HepG2 (cell line): Measurements from ENCODE around the gene TTLL8. TPM values are rescaled to one million over a fixed set of nuclear protein-coding genes. Genes with fewer than 3 reads are reported as not detected.

Experiments
- KAT2B ChIP-seq: fragments of 150-350 bp; IDR thresholded peaks from 2 replicates; pipeline ENCODE4 v1.6.1; 2014; ENCODE audit warnings: low read depth, low read length, borderline replicate concordance
- MED1 ChIP-seq: sonication (generic); formaldehyde crosslinking; IDR thresholded peaks from 2 replicates; pipeline ENCODE4 v1.4.0; 2020; ENCODE audit warnings: missing genetic modification reagents
- NONO ChIP-seq, 2 experiments: fragments of 450-650 bp in 1 of 2; sonication (generic) in 1 of 2; formaldehyde crosslinking in 1 of 2; IDR thresholded peaks in 1 of 2; conservative IDR thresholded peaks in 1 of 2; 2 replicates each; pipeline versions ENCODE4 v1.6.1 to v1.8.0; 2017 to 2022; ENCODE audit warnings: mild to moderate bottlenecking in 1 of 2, missing genetic modification reagents in 1 of 2, moderate library complexity in 1 of 2
- NR2C2 ChIP-seq: sonication (generic); formaldehyde crosslinking; IDR thresholded peaks from 2 replicates; pipeline ENCODE4 v1.4.0; 2020; ENCODE audit warnings: missing genetic modification reagents, mild to moderate bottlenecking, moderate library complexity, borderline replicate concordance
- ONECUT2 ChIP-seq: sonication (generic); formaldehyde crosslinking; IDR thresholded peaks from 2 replicates; pipeline ENCODE4 v1.4.0; 2020; ENCODE audit warnings: missing genetic modification reagents
- ZNF317 ChIP-seq: sonication (generic); formaldehyde crosslinking; IDR thresholded peaks from 2 replicates; pipeline ENCODE4 v1.5.0; 2020; ENCODE audit warnings: mild to moderate bottlenecking, missing genetic modification reagents
- polyA plus RNA-seq, 8 experiments: library from polyadenylated mRNA; depleted of rRNA in 3 of 8; stranded (reverse) in 7 of 8; unstranded in 1 of 8; fragments of >200 nt; fragmentation: Illumina TruSeq in 4 of 8; extraction: Trizol in 4 of 8; gene quantifications; 2 replicates each; pipeline versions ENCODE4 v1.2.1 to v1.2.3, GENCODE V29; 2011 to 2016; ENCODE audit warnings: low read depth in 4 of 8, missing spikeins in 1 of 8, mixed read lengths in 1 of 8; ENCODE audit not compliant: insufficient read depth in 1 of 8
- total RNA-seq, 5 experiments: library from RNA; depleted of rRNA; stranded (reverse); fragments of >200 nt; fragmentation: Illumina TruSeq; extraction: Trizol; gene quantifications; 2 replicates each; pipeline ENCODE4 v1.2.3, GENCODE V29; 2016; ENCODE audit warnings: low read depth in 1 of 5
- TF ChIP-seq, protein P1 (sequence below): sonication (generic); formaldehyde crosslinking; IDR thresholded peaks from 2 replicates; pipeline ENCODE4 v1.5.1; 2020; ENCODE audit warnings: mild to moderate bottlenecking, moderate library complexity, missing genetic modification reagents
- TF ChIP-seq, protein P2 (sequence below): sonication (generic); formaldehyde crosslinking; IDR thresholded peaks from 2 replicates; pipeline ENCODE4 v1.9.0; 2021; ENCODE audit warnings: mild to moderate bottlenecking, missing genetic modification reagents
- TF ChIP-seq, protein P3 (sequence below): sonication (generic); formaldehyde crosslinking; IDR thresholded peaks from 2 replicates; pipeline ENCODE4 v1.4.0; 2020; ENCODE audit warnings: missing genetic modification reagents, borderline replicate concordance
- TF ChIP-seq, protein P4 (sequence below): sonication (generic); formaldehyde crosslinking; IDR thresholded peaks from 2 replicates; pipeline ENCODE4 v1.5.0; 2020; ENCODE audit warnings: mild to moderate bottlenecking, missing genetic modification reagents, moderate library complexity
- TF ChIP-seq, protein P5 (sequence below): sonication (generic); formaldehyde crosslinking; conservative IDR thresholded peaks from 2 replicates; pipeline ENCODE4 v1.4.0; 2020; ENCODE audit warnings: missing genetic modification reagents

The TTLL8 gene
- total and polyA plus RNA-seq, 2 of the 13 experiments (the other 11 are each of a cell fraction or from before 2014, with no cell fraction given), result not detected

DNA sequence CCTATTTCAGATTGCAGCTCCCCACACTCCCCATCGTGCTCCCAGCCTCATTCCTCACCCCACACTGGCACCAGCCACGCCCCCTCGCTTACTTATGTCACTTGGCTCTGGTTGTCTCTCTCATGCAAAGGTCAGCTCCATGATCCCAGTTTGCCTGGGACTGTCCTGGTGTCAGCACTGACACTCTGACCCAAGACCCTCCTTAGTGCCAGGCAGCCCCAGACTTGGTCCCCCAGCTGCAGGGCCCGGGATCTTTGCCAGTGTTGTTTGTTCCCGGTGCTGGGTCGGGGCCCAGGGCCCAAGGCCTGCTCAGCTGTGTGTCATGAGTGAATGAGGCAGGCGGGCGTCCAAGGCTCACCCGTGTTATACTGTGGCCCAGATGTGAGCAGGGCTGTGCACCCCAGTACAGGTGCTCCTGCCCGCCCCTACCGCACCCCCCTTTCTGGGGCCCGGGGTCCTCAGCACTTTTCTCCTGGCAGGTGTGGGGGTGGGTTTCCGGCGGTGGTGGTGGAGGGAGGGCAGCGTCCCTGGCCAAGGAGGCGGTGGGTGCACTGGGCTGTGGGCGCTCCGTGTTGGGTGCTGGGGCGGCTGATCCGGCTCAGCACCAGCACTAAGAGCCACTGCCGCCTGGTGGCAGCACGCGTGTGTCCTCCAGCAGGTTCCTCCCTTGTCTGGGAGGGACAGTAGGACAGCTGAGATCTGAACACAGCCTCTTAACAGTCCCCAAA is 65.0 kb downstream of the TTLL8 start (continued):
- TF ChIP-seq, protein P1, sequence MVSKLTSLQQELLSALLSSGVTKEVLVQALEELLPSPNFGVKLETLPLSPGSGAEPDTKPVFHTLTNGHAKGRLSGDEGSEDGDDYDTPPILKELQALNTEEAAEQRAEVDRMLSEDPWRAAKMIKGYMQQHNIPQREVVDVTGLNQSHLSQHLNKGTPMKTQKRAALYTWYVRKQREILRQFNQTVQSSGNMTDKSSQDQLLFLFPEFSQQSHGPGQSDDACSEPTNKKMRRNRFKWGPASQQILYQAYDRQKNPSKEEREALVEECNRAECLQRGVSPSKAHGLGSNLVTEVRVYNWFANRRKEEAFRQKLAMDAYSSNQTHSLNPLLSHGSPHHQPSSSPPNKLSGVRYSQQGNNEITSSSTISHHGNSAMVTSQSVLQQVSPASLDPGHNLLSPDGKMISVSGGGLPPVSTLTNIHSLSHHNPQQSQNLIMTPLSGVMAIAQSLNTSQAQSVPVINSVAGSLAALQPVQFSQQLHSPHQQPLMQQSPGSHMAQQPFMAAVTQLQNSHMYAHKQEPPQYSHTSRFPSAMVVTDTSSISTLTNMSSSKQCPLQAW (CRISPR knock-in tag), result 0 out of 2 replicates have a peak, but pooled peaks have one; percentile 16
- TF ChIP-seq, protein P2, sequence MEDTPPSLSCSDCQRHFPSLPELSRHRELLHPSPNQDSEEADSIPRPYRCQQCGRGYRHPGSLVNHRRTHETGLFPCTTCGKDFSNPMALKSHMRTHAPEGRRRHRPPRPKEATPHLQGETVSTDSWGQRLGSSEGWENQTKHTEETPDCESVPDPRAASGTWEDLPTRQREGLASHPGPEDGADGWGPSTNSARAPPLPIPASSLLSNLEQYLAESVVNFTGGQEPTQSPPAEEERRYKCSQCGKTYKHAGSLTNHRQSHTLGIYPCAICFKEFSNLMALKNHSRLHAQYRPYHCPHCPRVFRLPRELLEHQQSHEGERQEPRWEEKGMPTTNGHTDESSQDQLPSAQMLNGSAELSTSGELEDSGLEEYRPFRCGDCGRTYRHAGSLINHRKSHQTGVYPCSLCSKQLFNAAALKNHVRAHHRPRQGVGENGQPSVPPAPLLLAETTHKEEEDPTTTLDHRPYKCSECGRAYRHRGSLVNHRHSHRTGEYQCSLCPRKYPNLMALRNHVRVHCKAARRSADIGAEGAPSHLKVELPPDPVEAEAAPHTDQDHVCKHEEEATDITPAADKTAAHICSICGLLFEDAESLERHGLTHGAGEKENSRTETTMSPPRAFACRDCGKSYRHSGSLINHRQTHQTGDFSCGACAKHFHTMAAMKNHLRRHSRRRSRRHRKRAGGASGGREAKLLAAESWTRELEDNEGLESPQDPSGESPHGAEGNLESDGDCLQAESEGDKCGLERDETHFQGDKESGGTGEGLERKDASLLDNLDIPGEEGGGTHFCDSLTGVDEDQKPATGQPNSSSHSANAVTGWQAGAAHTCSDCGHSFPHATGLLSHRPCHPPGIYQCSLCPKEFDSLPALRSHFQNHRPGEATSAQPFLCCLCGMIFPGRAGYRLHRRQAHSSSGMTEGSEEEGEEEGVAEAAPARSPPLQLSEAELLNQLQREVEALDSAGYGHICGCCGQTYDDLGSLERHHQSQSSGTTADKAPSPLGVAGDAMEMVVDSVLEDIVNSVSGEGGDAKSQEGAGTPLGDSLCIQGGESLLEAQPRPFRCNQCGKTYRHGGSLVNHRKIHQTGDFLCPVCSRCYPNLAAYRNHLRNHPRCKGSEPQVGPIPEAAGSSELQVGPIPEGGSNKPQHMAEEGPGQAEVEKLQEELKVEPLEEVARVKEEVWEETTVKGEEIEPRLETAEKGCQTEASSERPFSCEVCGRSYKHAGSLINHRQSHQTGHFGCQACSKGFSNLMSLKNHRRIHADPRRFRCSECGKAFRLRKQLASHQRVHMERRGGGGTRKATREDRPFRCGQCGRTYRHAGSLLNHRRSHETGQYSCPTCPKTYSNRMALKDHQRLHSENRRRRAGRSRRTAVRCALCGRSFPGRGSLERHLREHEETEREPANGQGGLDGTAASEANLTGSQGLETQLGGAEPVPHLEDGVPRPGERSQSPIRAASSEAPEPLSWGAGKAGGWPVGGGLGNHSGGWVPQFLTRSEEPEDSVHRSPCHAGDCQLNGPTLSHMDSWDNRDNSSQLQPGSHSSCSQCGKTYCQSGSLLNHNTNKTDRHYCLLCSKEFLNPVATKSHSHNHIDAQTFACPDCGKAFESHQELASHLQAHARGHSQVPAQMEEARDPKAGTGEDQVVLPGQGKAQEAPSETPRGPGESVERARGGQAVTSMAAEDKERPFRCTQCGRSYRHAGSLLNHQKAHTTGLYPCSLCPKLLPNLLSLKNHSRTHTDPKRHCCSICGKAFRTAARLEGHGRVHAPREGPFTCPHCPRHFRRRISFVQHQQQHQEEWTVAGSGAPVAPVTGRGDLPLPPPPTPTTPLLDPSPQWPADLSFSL (CRISPR knock-in tag), result no peak
- no peak for TF ChIP-seq NONO (IDR thresholded peaks at IDR 0.05)
- TF ChIP-seq NONO (CRISPR knock-in tag; conservative IDR thresholded peaks at IDR 0.05), result no peak
- TF ChIP-seq KAT2B, result no peak
- TF ChIP-seq ONECUT2 (CRISPR knock-in tag), result no peak
- TF ChIP-seq, protein P3, sequence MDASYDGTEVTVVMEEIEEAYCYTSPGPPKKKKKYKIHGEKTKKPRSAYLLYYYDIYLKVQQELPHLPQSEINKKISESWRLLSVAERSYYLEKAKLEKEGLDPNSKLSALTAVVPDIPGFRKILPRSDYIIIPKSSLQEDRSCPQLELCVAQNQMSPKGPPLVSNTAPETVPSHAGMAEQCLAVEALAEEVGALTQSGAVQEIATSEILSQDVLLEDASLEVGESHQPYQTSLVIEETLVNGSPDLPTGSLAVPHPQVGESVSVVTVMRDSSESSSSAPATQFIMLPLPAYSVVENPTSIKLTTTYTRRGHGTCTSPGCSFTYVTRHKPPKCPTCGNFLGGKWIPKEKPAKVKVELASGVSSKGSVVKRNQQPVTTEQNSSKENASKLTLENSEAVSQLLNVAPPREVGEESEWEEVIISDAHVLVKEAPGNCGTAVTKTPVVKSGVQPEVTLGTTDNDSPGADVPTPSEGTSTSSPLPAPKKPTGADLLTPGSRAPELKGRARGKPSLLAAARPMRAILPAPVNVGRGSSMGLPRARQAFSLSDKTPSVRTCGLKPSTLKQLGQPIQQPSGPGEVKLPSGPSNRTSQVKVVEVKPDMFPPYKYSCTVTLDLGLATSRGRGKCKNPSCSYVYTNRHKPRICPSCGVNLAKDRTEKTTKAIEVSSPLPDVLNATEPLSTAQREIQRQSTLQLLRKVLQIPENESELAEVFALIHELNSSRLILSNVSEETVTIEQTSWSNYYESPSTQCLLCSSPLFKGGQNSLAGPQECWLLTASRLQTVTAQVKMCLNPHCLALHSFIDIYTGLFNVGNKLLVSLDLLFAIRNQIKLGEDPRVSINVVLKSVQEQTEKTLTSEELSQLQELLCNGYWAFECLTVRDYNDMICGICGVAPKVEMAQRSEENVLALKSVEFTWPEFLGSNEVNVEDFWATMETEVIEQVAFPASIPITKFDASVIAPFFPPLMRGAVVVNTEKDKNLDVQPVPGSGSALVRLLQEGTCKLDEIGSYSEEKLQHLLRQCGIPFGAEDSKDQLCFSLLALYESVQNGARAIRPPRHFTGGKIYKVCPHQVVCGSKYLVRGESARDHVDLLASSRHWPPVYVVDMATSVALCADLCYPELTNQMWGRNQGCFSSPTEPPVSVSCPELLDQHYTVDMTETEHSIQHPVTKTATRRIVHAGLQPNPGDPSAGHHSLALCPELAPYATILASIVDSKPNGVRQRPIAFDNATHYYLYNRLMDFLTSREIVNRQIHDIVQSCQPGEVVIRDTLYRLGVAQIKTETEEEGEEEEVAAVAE (CRISPR knock-in tag), result no peak
- TF ChIP-seq, protein P4, sequence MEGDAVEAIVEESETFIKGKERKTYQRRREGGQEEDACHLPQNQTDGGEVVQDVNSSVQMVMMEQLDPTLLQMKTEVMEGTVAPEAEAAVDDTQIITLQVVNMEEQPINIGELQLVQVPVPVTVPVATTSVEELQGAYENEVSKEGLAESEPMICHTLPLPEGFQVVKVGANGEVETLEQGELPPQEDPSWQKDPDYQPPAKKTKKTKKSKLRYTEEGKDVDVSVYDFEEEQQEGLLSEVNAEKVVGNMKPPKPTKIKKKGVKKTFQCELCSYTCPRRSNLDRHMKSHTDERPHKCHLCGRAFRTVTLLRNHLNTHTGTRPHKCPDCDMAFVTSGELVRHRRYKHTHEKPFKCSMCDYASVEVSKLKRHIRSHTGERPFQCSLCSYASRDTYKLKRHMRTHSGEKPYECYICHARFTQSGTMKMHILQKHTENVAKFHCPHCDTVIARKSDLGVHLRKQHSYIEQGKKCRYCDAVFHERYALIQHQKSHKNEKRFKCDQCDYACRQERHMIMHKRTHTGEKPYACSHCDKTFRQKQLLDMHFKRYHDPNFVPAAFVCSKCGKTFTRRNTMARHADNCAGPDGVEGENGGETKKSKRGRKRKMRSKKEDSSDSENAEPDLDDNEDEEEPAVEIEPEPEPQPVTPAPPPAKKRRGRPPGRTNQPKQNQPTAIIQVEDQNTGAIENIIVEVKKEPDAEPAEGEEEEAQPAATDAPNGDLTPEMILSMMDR, result peak; percentile 94
- TF ChIP-seq NR2C2 (CRISPR knock-in tag), result no peak
- no peak for TF ChIP-seq MED1 (CRISPR knock-in tag)
- TF ChIP-seq ZNF317 (CRISPR knock-in tag), result no peak
- TF ChIP-seq, protein P5, sequence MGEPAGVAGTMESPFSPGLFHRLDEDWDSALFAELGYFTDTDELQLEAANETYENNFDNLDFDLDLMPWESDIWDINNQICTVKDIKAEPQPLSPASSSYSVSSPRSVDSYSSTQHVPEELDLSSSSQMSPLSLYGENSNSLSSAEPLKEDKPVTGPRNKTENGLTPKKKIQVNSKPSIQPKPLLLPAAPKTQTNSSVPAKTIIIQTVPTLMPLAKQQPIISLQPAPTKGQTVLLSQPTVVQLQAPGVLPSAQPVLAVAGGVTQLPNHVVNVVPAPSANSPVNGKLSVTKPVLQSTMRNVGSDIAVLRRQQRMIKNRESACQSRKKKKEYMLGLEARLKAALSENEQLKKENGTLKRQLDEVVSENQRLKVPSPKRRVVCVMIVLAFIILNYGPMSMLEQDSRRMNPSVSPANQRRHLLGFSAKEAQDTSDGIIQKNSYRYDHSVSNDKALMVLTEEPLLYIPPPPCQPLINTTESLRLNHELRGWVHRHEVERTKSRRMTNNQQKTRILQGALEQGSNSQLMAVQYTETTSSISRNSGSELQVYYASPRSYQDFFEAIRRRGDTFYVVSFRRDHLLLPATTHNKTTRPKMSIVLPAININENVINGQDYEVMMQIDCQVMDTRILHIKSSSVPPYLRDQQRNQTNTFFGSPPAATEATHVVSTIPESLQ (CRISPR knock-in tag), result no peak
